Medulla oblongata (tissue), 1 donor: ENCODE results near the gene EIF2A.
"Not testable (repeated sequence)": the region's sequence is repeated elsewhere in the genome, so short reads cannot be mapped to it uniquely, and the experiment has no call there.

Source experiments
- DNase-seq: peaks from one replicate; pipeline ENCODE4 v3.0.0-alpha.2; 2015; ENCODE audit errors: extremely low spot score

The EIF2A gene

GRCh38 chr3:150543531-150543930 lies 3.1 kb upstream of the EIF2A start:
- no peak for DNase-seq

GRCh38 chr3:150544041-150544440 lies 2.5 kb upstream of the EIF2A start:
- no peak for DNase-seq

- peak; percentile 43 for DNase-seq
Measured at GRCh38 chr3:150544726-150545125, 1.9 kb upstream of the EIF2A start.

GRCh38 chr3:150545419-150546225 lies 965 bp upstream of the EIF2A start:
- peak; percentile 54 for DNase-seq

- no peak for DNase-seq
Measured at GRCh38 chr3:150547045-150547741, 606 bp downstream of the EIF2A start.

- DNase-seq = no peak
Measured at GRCh38 chr3:150555859-150556436, 9.4 kb downstream of the EIF2A start.

GRCh38 chr3:150556792-150557191 lies 10.2 kb downstream of the EIF2A start:
- DNase-seq = no peak

GRCh38 chr3:150557725-150558124 lies 11.1 kb downstream of the EIF2A start:
- no peak for DNase-seq

GRCh38 chr3:150564243-150564642 lies 17.7 kb downstream of the EIF2A start:
- no peak for DNase-seq

GRCh38 chr3:150567328-150567727 lies 20.7 kb downstream of the EIF2A start:
- no peak for DNase-seq

- DNase-seq = no peak
Measured at GRCh38 chr3:150577855-150578254, 31.3 kb downstream of the EIF2A start.

- no peak for DNase-seq
Measured at GRCh38 chr3:150581174-150581573, 34.6 kb downstream of the EIF2A start.

GRCh38 chr3:150582620-150583019 lies 36.0 kb downstream of the EIF2A start:
- no peak for DNase-seq

- no peak for DNase-seq
Measured at GRCh38 chr3:150583028-150583427, 36.4 kb downstream of the EIF2A start.

GRCh38 chr3:150588027-150588830 lies 41.6 kb downstream of the EIF2A start:
- DNase-seq = no peak

GRCh38 chr3:150589759-150590158 lies 43.2 kb downstream of the EIF2A start:
- no peak for DNase-seq

- DNase-seq = no peak
Measured at GRCh38 chr3:150594150-150594549, 47.6 kb downstream of the EIF2A start.

- no peak for DNase-seq
Measured at GRCh38 chr3:150597646-150598045, 51.1 kb downstream of the EIF2A start.

- DNase-seq = no peak
Measured at GRCh38 chr3:150599611-150600297, 53.2 kb downstream of the EIF2A start.

- not testable (repeated sequence) for DNase-seq
Measured at GRCh38 chr3:150600647-150601530, 54.3 kb downstream of the EIF2A start.
